Fibroblast of lung (primary cell): ENCODE results near the gene NUFIP2.

Experiments used
- EZH2 ChIP-seq: IDR thresholded peaks from 2 replicates; pipeline ENCODE4 v1.5.1; 2012; ENCODE audit warnings: low read length, control low read depth, mild to moderate bottlenecking; ENCODE audit errors: missing control alignments
- TF ChIP-seq, protein P1 (sequence below), 2 donors: IDR thresholded peaks in 1 of 2; conservative IDR thresholded peaks in 1 of 2; 1 replicate in 1 of 2; 2 replicates in 1 of 2; pipeline ENCODE4 v1.5.1; 2011 to 2012; ENCODE audit warnings: low read length in 2 of 2, control low read depth in 1 of 2, inconsistent platforms in 1 of 2, low read depth in 1 of 2, mild to moderate bottlenecking in 1 of 2

DNA sequence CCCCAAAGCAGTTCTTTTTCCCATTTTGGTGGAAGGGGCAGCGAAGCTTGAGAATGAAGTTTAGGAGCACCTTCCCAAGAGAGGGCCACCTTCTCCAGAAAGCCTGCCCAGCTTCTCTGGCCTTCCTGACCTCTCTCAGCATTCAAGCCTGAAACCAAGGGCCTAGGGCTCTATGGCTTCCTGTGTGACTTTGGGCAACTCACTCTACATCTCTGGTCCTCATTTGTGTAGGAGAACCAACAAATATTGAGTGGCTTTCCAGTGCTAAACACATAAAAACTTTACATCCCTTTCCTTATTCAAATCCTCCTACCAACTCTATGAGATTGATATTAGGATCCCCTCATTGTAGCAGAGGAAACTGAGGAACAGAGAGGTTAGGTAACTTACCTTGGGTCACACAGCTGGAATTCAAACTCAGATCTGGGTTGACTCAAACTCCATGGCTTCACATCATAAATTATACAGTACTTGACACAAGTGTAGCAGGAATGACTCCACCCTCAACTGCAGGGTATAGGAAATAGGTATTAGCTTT is 81.8 kb downstream of the NUFIP2 start:
- TF ChIP-seq, protein P1, sequence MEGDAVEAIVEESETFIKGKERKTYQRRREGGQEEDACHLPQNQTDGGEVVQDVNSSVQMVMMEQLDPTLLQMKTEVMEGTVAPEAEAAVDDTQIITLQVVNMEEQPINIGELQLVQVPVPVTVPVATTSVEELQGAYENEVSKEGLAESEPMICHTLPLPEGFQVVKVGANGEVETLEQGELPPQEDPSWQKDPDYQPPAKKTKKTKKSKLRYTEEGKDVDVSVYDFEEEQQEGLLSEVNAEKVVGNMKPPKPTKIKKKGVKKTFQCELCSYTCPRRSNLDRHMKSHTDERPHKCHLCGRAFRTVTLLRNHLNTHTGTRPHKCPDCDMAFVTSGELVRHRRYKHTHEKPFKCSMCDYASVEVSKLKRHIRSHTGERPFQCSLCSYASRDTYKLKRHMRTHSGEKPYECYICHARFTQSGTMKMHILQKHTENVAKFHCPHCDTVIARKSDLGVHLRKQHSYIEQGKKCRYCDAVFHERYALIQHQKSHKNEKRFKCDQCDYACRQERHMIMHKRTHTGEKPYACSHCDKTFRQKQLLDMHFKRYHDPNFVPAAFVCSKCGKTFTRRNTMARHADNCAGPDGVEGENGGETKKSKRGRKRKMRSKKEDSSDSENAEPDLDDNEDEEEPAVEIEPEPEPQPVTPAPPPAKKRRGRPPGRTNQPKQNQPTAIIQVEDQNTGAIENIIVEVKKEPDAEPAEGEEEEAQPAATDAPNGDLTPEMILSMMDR (conservative IDR thresholded peaks at IDR 0.05 in 1 of 2, IDR thresholded peaks at IDR 0.05 in 1 of 2; ENCODE audit: low read depth in 1 of 2, low read length in 2 of 2) = no peak
- TF ChIP-seq EZH2 = no peak
